K562 (cell line): ENCODE results near the gene CADM2. TPM values are rescaled to one million over a fixed set of nuclear protein-coding genes. Genes with fewer than 3 reads are reported as not detected.

Experiments used
- ATAC-seq: fragments of 200-7000 bp; cut with Tn5 transposase; 3 replicates; pipeline ENCODE4 v1.9.1; 2020; ENCODE audit warnings: moderate library complexity
- BruUV-seq: library from RNA; stranded (reverse); fragments of 400-500 nt; replicated peaks from 2 replicates; lab custom pipeline; 2021; lab: Mats Ljungman, UMichigan
- CTCF ChIA-PET: fragments of 300-600 bp; formaldehyde crosslinking; extraction: SDS; loops from one replicate; lab custom pipeline; 2021; ENCODE audit warnings: low intra/inter-chr PET ratio; lab: Yijun Ruan, JAX
- POLR2A ChIA-PET: fragments of 300-600, 350-650 bp; sonication (Branson Sonifier 250); formaldehyde crosslinking; extraction: SDS; loops from one replicate; lab custom pipeline; 2021; ENCODE audit warnings: antibody characterized with exemption, inconsistent platforms; lab: Yijun Ruan, JAX
- DNase-seq, 4 experiments: peaks; one replicate each; pipeline versions ENCODE4 v3.0.0 to v3.0.0-alpha.2; 2011 to 2018; ENCODE audit warnings: low spot score in 3 of 4, mixed read lengths in 3 of 4; ENCODE audit errors: extremely low read depth in 1 of 4
- FAIRE-seq: peaks from 2 replicates; lab custom pipeline; 2011; peaks lifted over from hg19 to GRCh38; lab: Jason Lieb, UNC
- H2AFZ ChIP-seq: 2 replicates; pipeline ENCODE4 v1.6.0; 2011; ENCODE audit warnings: low read depth, low read length, control low read depth, inconsistent platforms
- H3K27ac ChIP-seq: fragments of 200-600 bp; 3 replicates; pipeline ENCODE4 v1.8.0; 2011; ENCODE audit warnings: low read depth, mild to moderate bottlenecking, control low read depth, inconsistent platforms, low read length, moderate library complexity, mixed read lengths; ENCODE audit errors: extremely low read depth
- H3K27me3 ChIP-seq, 2 experiments: fragments of 300-600 bp in 1 of 2; 2 replicates in 1 of 2; 3 replicates in 1 of 2; pipeline versions ENCODE4 v1.6.0 to v1.8.0; 2011; ENCODE audit warnings: inconsistent platforms in 2 of 2, low read length in 2 of 2, mild to moderate bottlenecking in 1 of 2, mixed read lengths in 1 of 2, moderate library complexity in 1 of 2; ENCODE audit not compliant: control insufficient read depth in 2 of 2, insufficient read depth in 2 of 2
- H3K36me3 ChIP-seq: fragments of 300-600 bp; 3 replicates; pipeline ENCODE4 v1.8.0; 2011; ENCODE audit warnings: mild to moderate bottlenecking, low read length, inconsistent platforms; ENCODE audit not compliant: control insufficient read depth, insufficient read depth
- H3K4me1 ChIP-seq, 2 experiments: fragments of 200-600 bp in 1 of 2; replicated peaks in 1 of 2; 2 replicates in 1 of 2; 3 replicates in 1 of 2; pipeline versions ENCODE4 v1.5.1 to v1.8.0; 2011; ENCODE audit warnings: inconsistent platforms in 2 of 2, low read length in 2 of 2, mild to moderate bottlenecking in 1 of 2, mixed read lengths in 1 of 2, moderate library complexity in 1 of 2; ENCODE audit not compliant: control insufficient read depth in 2 of 2, insufficient read depth in 2 of 2
- H3K4me2 ChIP-seq: 2 replicates; pipeline ENCODE4 v1.6.1; 2011; ENCODE audit warnings: low read length, control low read depth, inconsistent platforms, mixed read lengths; ENCODE audit not compliant: insufficient read depth
- H3K4me3 ChIP-seq: fragments of 200-600 bp; sonication (generic), shearing (Covaris generic); 2 replicates; pipeline ENCODE4 v1.5.1; 2016; ENCODE audit warnings: control low read depth, inconsistent platforms
- H3K79me2 ChIP-seq: fragments of 200-600 bp; 3 replicates; pipeline ENCODE4 v1.8.0; 2011; ENCODE audit warnings: low read length, inconsistent platforms; ENCODE audit not compliant: control insufficient read depth, insufficient read depth
- H3K9ac ChIP-seq, 2 experiments: 2 replicates each; pipeline versions ENCODE4 v1.6.0 to v1.6.1; 2011; ENCODE audit warnings: low read depth in 2 of 2, low read length in 2 of 2, control low read depth in 1 of 2, inconsistent platforms in 1 of 2, mild to moderate bottlenecking in 1 of 2, mixed read lengths in 1 of 2; ENCODE audit not compliant: insufficient read depth in 1 of 2
- H3K9me1 ChIP-seq: one replicate; pipeline ENCODE4 v1.6.0; 2011; ENCODE audit warnings: inconsistent platforms, mild to moderate bottlenecking, low read length, moderate library complexity; ENCODE audit not compliant: control insufficient read depth, insufficient read depth
- H3K9me3 ChIP-seq: replicated peaks from 2 replicates; pipeline ENCODE4 v1.5.1; 2011; ENCODE audit warnings: low read depth, low read length, inconsistent platforms; ENCODE audit not compliant: control insufficient read depth, insufficient read depth
- H4K20me1 ChIP-seq: replicated peaks from 2 replicates; pipeline ENCODE4 v1.6.1; 2011; ENCODE audit warnings: low read length, inconsistent platforms, mixed read lengths; ENCODE audit not compliant: control insufficient read depth, insufficient read depth
- BHLHE40 ChIP-seq: IDR thresholded peaks from 2 replicates; pipeline ENCODE4 v1.6.1; 2011; ENCODE audit warnings: low read length, improper control_type of control experiment
- CHD4 ChIP-seq: fragments of 200-600 bp; sonication (generic); IDR thresholded peaks from 3 replicates; pipeline ENCODE4 v1.6.1; 2012; ENCODE audit warnings: low read depth, mild to moderate bottlenecking, mixed read lengths, low read length, inconsistent platforms; ENCODE audit not compliant: insufficient read depth, insufficient replicate concordance, poor library complexity, severe bottlenecking
- CTCF ChIP-seq, 3 experiments: IDR thresholded peaks in 2 of 3; conservative IDR thresholded peaks in 1 of 3; 2 replicates each; pipeline ENCODE4 v1.5.1; 2011 to 2012; ENCODE audit warnings: low read length in 3 of 3, mild to moderate bottlenecking in 3 of 3, control low read depth in 2 of 3, improper control_type of control experiment in 1 of 3, inconsistent platforms in 1 of 3, low read depth in 1 of 3, mixed read lengths in 1 of 3, moderate library complexity in 1 of 3; ENCODE audit not compliant: insufficient read depth in 2 of 3
- HDAC6 ChIP-seq: IDR thresholded peaks from 2 replicates; pipeline ENCODE4 v1.6.1; 2012; ENCODE audit warnings: low read depth, mild to moderate bottlenecking, control low read depth, inconsistent platforms, low read length, moderate library complexity
- MEIS2 ChIP-seq: fragments of 450-650 bp; IDR thresholded peaks from 2 replicates; pipeline ENCODE4 v1.6.1; 2014; ENCODE audit warnings: mild to moderate bottlenecking; ENCODE audit not compliant: partially characterized antibody
- PHF21A ChIP-seq: fragments of 450-650 bp; IDR thresholded peaks from 2 replicates; pipeline ENCODE4 v1.6.1; 2017; ENCODE audit warnings: low read depth, borderline replicate concordance
- POLR2A ChIP-seq: fragments of 450-650 bp; conservative IDR thresholded peaks from 2 replicates; pipeline ENCODE4 v1.6.1; 2016
- SIX5 ChIP-seq, 2 experiments: IDR thresholded peaks; 2 replicates each; pipeline ENCODE4 v1.6.1; 2011; ENCODE audit warnings: low read length in 2 of 2, borderline replicate concordance in 1 of 2, low read depth in 1 of 2, mild to moderate bottlenecking in 1 of 2, moderate library complexity in 1 of 2; ENCODE audit not compliant: insufficient read depth in 1 of 2
- TEAD4 ChIP-seq, 2 experiments: sonication (generic) in 1 of 2; formaldehyde crosslinking in 1 of 2; IDR thresholded peaks; 2 replicates each; pipeline versions ENCODE4 v1.6.1 to v1.8.0; 2012 to 2022; ENCODE audit warnings: borderline replicate concordance in 1 of 2, inconsistent platforms in 1 of 2, low read length in 1 of 2, mild to moderate bottlenecking in 1 of 2, missing genetic modification reagents in 1 of 2
- ZNF134 ChIP-seq: fragments of 250-450 bp; sonication (Bioruptor Pico); conservative IDR thresholded peaks from 2 replicates; pipeline ENCODE4 v1.4.0; 2020
- WGBS: fragments of 100-300 bp; shearing (Covaris generic); methylation state at CpG from one replicate; pipeline ENCODE4 v1.1.6; 2016; ENCODE audit warnings: low coverage, mixed read lengths; ENCODE audit not compliant: insufficient coverage; ENCODE audit errors: missing lambda C conversion rate; 5-methylcytosine and 5-hydroxymethylcytosine counted together
- in situ Hi-C: fragments of 300-500 bp; cut with MboI; formaldehyde crosslinking; loops from 4 replicates; pipeline ENCODE4 v1.15.0; 2018; ENCODE audit warnings: inconsistent platforms, mixed read lengths
- intact Hi-C: fragments of 100-400 bp; cut with micrococcal nuclease; formaldehyde crosslinking; loops from 2 replicates; pipeline ENCODE4 v1.14.2; 2022
- polyA plus RNA-seq, 8 experiments: library from polyadenylated mRNA; depleted of rRNA in 4 of 8; stranded (reverse) in 5 of 8; unstranded in 3 of 8; fragments of >200 nt; fragmentation: Nextera tagmentation in 2 of 8; fragmentation: Illumina TruSeq in 1 of 8; extraction: Ambion mirVana in 2 of 8; extraction: Trizol in 1 of 8; gene quantifications; 2 replicates each; pipeline versions ENCODE4 v1.2.1 to v1.2.3, GENCODE V29; 2011 to 2014; ENCODE audit warnings: inconsistent platforms in 1 of 8, missing spikeins in 1 of 8
- total RNA-seq, 7 experiments: library from RNA; depleted of rRNA in 6 of 7; stranded (reverse); fragments of >200 nt in 6 of 7; fragmentation: Illumina TruSeq in 2 of 7; extraction: Trizol in 2 of 7; gene quantifications; 2 replicates each; pipeline versions ENCODE4 v1.2.1 to v1.2.3, GENCODE V29; 2011 to 2021; ENCODE audit warnings: low replicate concordance in 1 of 7
- TF ChIP-seq, protein P1 (sequence below): sonication (generic); formaldehyde crosslinking; IDR thresholded peaks from 2 replicates; pipeline ENCODE4 v1.8.0; 2023; ENCODE audit warnings: missing genetic modification reagents, mild to moderate bottlenecking, borderline replicate concordance

CADM2 gene
- total and polyA plus RNA-seq, 9 of the 15 experiments (the other 6 are each of a cell fraction or from before 2014, with no cell fraction given) = 0.11 to 3.2 (median 0.95) TPM

DNA sequence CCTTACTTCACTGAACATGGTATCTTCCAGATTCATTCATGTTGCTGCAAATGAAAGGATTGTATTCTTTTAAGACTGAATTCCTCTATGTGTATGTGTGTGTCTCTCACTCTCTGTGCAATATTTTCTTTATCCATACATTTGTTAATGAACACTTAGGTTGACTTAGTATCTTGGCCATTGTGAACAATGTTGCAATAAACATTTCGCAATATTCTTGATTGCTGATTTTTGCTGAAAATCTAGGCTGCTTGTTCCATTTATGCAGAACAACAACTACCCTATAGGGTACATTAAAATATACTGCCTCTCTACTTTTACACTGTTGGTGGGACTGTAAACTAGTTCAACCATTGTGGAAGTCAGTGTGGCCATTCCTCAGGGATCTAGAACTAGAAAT is 732.4 kb downstream of the CADM2 start (continued):
- TF ChIP-seq TEAD4 (IDR thresholded peaks at IDR 0.05; ENCODE audit: low read length) = no peak
- TF ChIP-seq TEAD4 (CRISPR knock-in tag; IDR thresholded peaks at IDR 0.05; ENCODE audit: borderline replicate concordance) = no peak
- TF ChIP-seq, all 486 proteins: peak for 2

DNA sequence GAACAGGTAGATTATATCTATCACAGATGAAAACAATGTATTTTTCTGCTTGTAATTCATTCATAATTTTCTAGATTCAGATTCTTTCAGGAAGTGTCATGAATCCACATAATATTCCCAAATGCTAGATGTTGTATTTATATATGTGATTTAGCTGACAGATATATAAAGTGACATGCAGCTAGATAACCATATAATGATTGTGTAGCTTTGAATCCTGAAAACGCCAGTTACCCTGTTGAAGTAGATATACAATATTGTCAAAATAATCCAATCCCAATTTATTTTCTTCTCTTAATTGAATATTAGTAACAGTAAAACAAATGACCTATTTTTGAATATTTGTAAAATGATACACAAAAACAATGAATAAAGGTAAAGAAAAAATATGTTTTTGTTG is 738.4 kb downstream of the CADM2 start:
- Histone ChIP-seq H3K4me3 (no peak overlapping the region), H3K79me2 (no peaks in the 10 kb centered on the region), H3K4me2 (no peak overlapping the region)
- DNase-seq = no peak
- TF ChIP-seq CTCF (IDR thresholded peaks at IDR 0.05 in 2 of 3, conservative IDR thresholded peaks at IDR 0.05 in 1 of 3; ENCODE audit: insufficient read depth in 2 of 3, low read depth in 1 of 3, low read length in 3 of 3) (no peak), POLR2A (no peak), ZNF134 (CRISPR knock-in tag) (no peak), CHD4 (no peak), SIX5 (IDR thresholded peaks at IDR 0.05; ENCODE audit: borderline replicate concordance in 1 of 2, insufficient read depth in 1 of 2, low read depth in 1 of 2, low read length in 2 of 2) (no peak), PHF21A (no peak), BHLHE40 (no peak), MEIS2 (no peak), HDAC6 (no peak)
- TF ChIP-seq, protein P1, sequence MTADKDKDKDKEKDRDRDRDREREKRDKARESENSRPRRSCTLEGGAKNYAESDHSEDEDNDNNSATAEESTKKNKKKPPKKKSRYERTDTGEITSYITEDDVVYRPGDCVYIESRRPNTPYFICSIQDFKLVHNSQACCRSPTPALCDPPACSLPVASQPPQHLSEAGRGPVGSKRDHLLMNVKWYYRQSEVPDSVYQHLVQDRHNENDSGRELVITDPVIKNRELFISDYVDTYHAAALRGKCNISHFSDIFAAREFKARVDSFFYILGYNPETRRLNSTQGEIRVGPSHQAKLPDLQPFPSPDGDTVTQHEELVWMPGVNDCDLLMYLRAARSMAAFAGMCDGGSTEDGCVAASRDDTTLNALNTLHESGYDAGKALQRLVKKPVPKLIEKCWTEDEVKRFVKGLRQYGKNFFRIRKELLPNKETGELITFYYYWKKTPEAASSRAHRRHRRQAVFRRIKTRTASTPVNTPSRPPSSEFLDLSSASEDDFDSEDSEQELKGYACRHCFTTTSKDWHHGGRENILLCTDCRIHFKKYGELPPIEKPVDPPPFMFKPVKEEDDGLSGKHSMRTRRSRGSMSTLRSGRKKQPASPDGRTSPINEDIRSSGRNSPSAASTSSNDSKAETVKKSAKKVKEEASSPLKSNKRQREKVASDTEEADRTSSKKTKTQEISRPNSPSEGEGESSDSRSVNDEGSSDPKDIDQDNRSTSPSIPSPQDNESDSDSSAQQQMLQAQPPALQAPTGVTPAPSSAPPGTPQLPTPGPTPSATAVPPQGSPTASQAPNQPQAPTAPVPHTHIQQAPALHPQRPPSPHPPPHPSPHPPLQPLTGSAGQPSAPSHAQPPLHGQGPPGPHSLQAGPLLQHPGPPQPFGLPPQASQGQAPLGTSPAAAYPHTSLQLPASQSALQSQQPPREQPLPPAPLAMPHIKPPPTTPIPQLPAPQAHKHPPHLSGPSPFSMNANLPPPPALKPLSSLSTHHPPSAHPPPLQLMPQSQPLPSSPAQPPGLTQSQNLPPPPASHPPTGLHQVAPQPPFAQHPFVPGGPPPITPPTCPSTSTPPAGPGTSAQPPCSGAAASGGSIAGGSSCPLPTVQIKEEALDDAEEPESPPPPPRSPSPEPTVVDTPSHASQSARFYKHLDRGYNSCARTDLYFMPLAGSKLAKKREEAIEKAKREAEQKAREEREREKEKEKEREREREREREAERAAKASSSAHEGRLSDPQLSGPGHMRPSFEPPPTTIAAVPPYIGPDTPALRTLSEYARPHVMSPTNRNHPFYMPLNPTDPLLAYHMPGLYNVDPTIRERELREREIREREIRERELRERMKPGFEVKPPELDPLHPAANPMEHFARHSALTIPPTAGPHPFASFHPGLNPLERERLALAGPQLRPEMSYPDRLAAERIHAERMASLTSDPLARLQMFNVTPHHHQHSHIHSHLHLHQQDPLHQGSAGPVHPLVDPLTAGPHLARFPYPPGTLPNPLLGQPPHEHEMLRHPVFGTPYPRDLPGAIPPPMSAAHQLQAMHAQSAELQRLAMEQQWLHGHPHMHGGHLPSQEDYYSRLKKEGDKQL (CRISPR knock-in tag) = no peak
- TF ChIP-seq, all 486 proteins: peak for 0
- Histone ChIP-seq H2AFZ (no peak overlapping the region), H3K4me1 (no peaks in the 10 kb centered on the region), H4K20me1 (no peaks in the 10 kb centered on the region), H3K36me3 (no peaks in the 10 kb centered on the region), H3K27me3 (no peaks in the 10 kb centered on the region), H3K27ac (no peak overlapping the region), H3K9me3 (peaks cover 2% of the 10 kb centered on the region; the same call in 1 of the 2 replicates), H3K9me1 (no peaks in the 10 kb centered on the region), H3K9ac (no peak overlapping the region)
- ATAC-seq (no peak), FAIRE-seq (no peak)
- BruUV-seq = no TSS peak
- WGBS = 0% methylated on average over 1 of the region's 1 CpG
- in situ Hi-C loops (no loop called here), intact Hi-C loops (no loop called here)
- ChIA-PET CTCF (no interaction called here), POLR2A (no interaction called here)
